Trophoblast cell (in vitro differentiated cells and primary cell): Measurements from ENCODE around the gene SCMH1.
A peak's percentile ranks its signal among the peaks of the same experiment; 100 is the strongest.

Experiments used
- DNase-seq, 2 donors: peaks; one replicate each; pipeline ENCODE4 v3.0.0-alpha.2; 2016
- H2AFZ ChIP-seq: 2 replicates; pipeline ENCODE4 v1.6.1; 2013; ENCODE audit warnings: low read length, moderate library complexity, mild to moderate bottlenecking; ENCODE audit not compliant: insufficient read depth, poor library complexity
- H2AK5ac ChIP-seq: 2 replicates; pipeline ENCODE4 v1.6.1; 2013; ENCODE audit warnings: mild to moderate bottlenecking, low read length
- H2BK120ac ChIP-seq: 2 replicates; pipeline ENCODE4 v1.6.1; 2013; ENCODE audit warnings: low read length, mild to moderate bottlenecking, moderate library complexity; ENCODE audit not compliant: insufficient read depth, poor library complexity
- H2BK12ac ChIP-seq: 2 replicates; pipeline ENCODE4 v1.6.1; 2013; ENCODE audit warnings: mild to moderate bottlenecking, low read length, moderate library complexity
- H2BK5ac ChIP-seq: 2 replicates; pipeline ENCODE4 v1.6.1; 2013; ENCODE audit warnings: low read length, low read depth, moderate library complexity, mild to moderate bottlenecking; ENCODE audit not compliant: poor library complexity
- H3K14ac ChIP-seq: 2 replicates; pipeline ENCODE4 v1.6.1; 2013; ENCODE audit warnings: mild to moderate bottlenecking, low read length
- H3K18ac ChIP-seq: 2 replicates; pipeline ENCODE4 v1.6.1; 2013; ENCODE audit warnings: mild to moderate bottlenecking, low read length
- H3K23ac ChIP-seq: 2 replicates; pipeline ENCODE4 v1.6.1; 2013; ENCODE audit warnings: low read length
- H3K27ac ChIP-seq: 2 replicates; pipeline ENCODE4 v1.5.1; 2013; ENCODE audit warnings: low read depth, mild to moderate bottlenecking, inconsistent platforms, low read length, moderate library complexity
- H3K27me3 ChIP-seq: 2 replicates; pipeline ENCODE4 v1.6.1; 2013; ENCODE audit warnings: inconsistent platforms, mild to moderate bottlenecking, low read length, moderate library complexity; ENCODE audit not compliant: insufficient read depth
- H3K36me3 ChIP-seq, 2 experiments: 1 replicate in 1 of 2; 2 replicates in 1 of 2; pipeline ENCODE4 v1.6.1; 2013; ENCODE audit warnings: low read length in 2 of 2, mild to moderate bottlenecking in 2 of 2, moderate library complexity in 1 of 2; ENCODE audit not compliant: insufficient read depth in 2 of 2, control insufficient read depth in 1 of 2
- H3K4ac ChIP-seq: 2 replicates; pipeline ENCODE4 v1.6.1; 2013; ENCODE audit warnings: low read depth, mild to moderate bottlenecking, low read length, moderate library complexity
- H3K4me1 ChIP-seq, 2 experiments: 1 replicate in 1 of 2; 2 replicates in 1 of 2; pipeline ENCODE4 v1.6.1; 2013; ENCODE audit warnings: low read length in 2 of 2, mild to moderate bottlenecking in 2 of 2, moderate library complexity in 1 of 2; ENCODE audit not compliant: insufficient read depth in 2 of 2, control insufficient read depth in 1 of 2
- H3K4me2 ChIP-seq: 2 replicates; pipeline ENCODE4 v1.6.1; 2013; ENCODE audit warnings: inconsistent platforms, mild to moderate bottlenecking, low read length, moderate library complexity
- H3K4me3 ChIP-seq: 2 replicates; pipeline ENCODE4 v1.5.1; 2013; ENCODE audit warnings: mild to moderate bottlenecking, low read depth, low read length, inconsistent platforms
- H3K79me1 ChIP-seq: one replicate; pipeline ENCODE4 v1.6.1; 2013; ENCODE audit warnings: low read length
- H3K79me2 ChIP-seq: 2 replicates; pipeline ENCODE4 v1.6.1; 2013; ENCODE audit warnings: low read length, mild to moderate bottlenecking; ENCODE audit not compliant: control insufficient read depth, insufficient read depth, poor library complexity
- H3K9ac ChIP-seq: 2 replicates; pipeline ENCODE4 v1.6.1; 2013; ENCODE audit warnings: mild to moderate bottlenecking, low read length
- H3K9me3 ChIP-seq: 2 replicates; pipeline ENCODE4 v1.6.1; 2013; ENCODE audit warnings: low read depth, mild to moderate bottlenecking, control low read depth, inconsistent platforms, low read length; ENCODE audit not compliant: insufficient read depth
- H4K12ac ChIP-seq: 2 replicates; pipeline ENCODE4 v1.6.1; 2013; ENCODE audit warnings: low read depth, mild to moderate bottlenecking, low read length, moderate library complexity
- H4K8ac ChIP-seq: 2 replicates; pipeline ENCODE4 v1.6.1; 2013; ENCODE audit warnings: low read depth, mild to moderate bottlenecking, low read length, moderate library complexity
- H4K91ac ChIP-seq: one replicate; pipeline ENCODE4 v1.6.1; 2013; ENCODE audit warnings: low read depth, mild to moderate bottlenecking, low read length, moderate library complexity
- WGBS: extraction: QIAGEN DNeasy Blood & Tissue Kit; methylation state at CpG from one replicate; pipeline ENCODE4 v1.1.7; 2013; ENCODE audit warnings: missing lambda C conversion rate; ENCODE audit not compliant: insufficient read length, insufficient coverage; ENCODE audit errors: extremely low coverage; 5-methylcytosine and 5-hydroxymethylcytosine counted together

SCMH1 gene

GRCh38 chr1:41239988-41240610 lies 2.0 kb downstream of the SCMH1 start:
- Histone ChIP-seq H3K36me3 (no peaks in the 10 kb centered on the region), H3K4me3 (no peak overlapping the region), H3K27me3 (no peaks in the 10 kb centered on the region), H3K9ac (no peak overlapping the region), H2AK5ac (no peak overlapping the region), H3K79me2 (peaks cover 12% of the 10 kb centered on the region), H4K12ac (no peak overlapping the region), H3K4ac (no peak overlapping the region), H4K91ac (no peak overlapping the region), H2AFZ (no peak overlapping the region), H3K79me1 (peaks cover 18% of the 10 kb centered on the region), H3K18ac (no peak overlapping the region), H4K8ac (no peak overlapping the region), H3K27ac (peak overlapping the region; percentile 38), H2BK12ac (no peak overlapping the region), H2BK120ac (no peak overlapping the region), H2BK5ac (no peak overlapping the region), H3K23ac (no peak overlapping the region), H3K4me1 (peaks cover 10 to 29% of the 10 kb centered on the region in 2 experiments), H3K14ac (no peak overlapping the region), H3K4me2 (no peak overlapping the region), H3K9me3 (no peaks in the 10 kb centered on the region)
- DNase-seq, result peak; percentile 62 to 84

- Histone ChIP-seq H3K36me3 (no peaks in the 10 kb centered on the region), H2BK5ac (no peak overlapping the region), H3K14ac (no peak overlapping the region), H3K18ac (no peak overlapping the region), H3K4me2 (no peak overlapping the region), H2BK120ac (no peak overlapping the region), H3K4me3 (no peak overlapping the region), H4K8ac (no peak overlapping the region), H3K79me2 (peaks cover 12% of the 10 kb centered on the region), H4K91ac (no peak overlapping the region), H2AK5ac (no peak overlapping the region), H3K79me1 (peaks cover 18% of the 10 kb centered on the region), H3K27ac (no peak overlapping the region), H3K9ac (no peak overlapping the region), H3K4ac (peak overlapping the region; percentile 56), H3K9me3 (no peaks in the 10 kb centered on the region), H2AFZ (no peak overlapping the region), H3K23ac (no peak overlapping the region), H3K4me1 (peaks cover 10 to 27% of the 10 kb centered on the region in 2 experiments), H3K27me3 (no peaks in the 10 kb centered on the region), H2BK12ac (no peak overlapping the region), H4K12ac (no peak overlapping the region)
- DNase-seq, result no peak
- WGBS, result no CpG with 5 or more reads among the region's 5 CpGs
These were observed 3.7 kb downstream of the SCMH1 start for GRCh38 chr1:41238311-41238988.

- no peak overlapping the region for H2BK5ac ChIP-seq
- no peak overlapping the region for H3K27ac ChIP-seq
- H4K8ac ChIP-seq, result no peak overlapping the region
- H3K4me3 ChIP-seq, result no peak overlapping the region
- H3K18ac ChIP-seq, result no peak overlapping the region
- no peak for DNase-seq
- H3K23ac ChIP-seq, result no peak overlapping the region
- H3K79me1 ChIP-seq, result peaks cover 12% of the 10 kb centered on the region
- no peaks in the 10 kb centered on the region for H3K27me3 ChIP-seq
- no peak overlapping the region for H3K4me2 ChIP-seq
- peaks cover 2 to 17% of the 10 kb centered on the region in 2 experiments for H3K4me1 ChIP-seq
- no peaks in the 10 kb centered on the region for H3K36me3 ChIP-seq
- no peak overlapping the region for H3K4ac ChIP-seq
- H4K91ac ChIP-seq, result no peak overlapping the region
- no peak overlapping the region for H3K14ac ChIP-seq
- H4K12ac ChIP-seq, result no peak overlapping the region
- no peaks in the 10 kb centered on the region for H3K9me3 ChIP-seq
- no peak overlapping the region for H2AFZ ChIP-seq
- H3K79me2 ChIP-seq, result peaks cover 7% of the 10 kb centered on the region
- WGBS, result no CpG with 5 or more reads among the region's 2 CpGs
- no peak overlapping the region for H2BK120ac ChIP-seq
- no peak overlapping the region for H2BK12ac ChIP-seq
- H2AK5ac ChIP-seq, result no peak overlapping the region
- H3K9ac ChIP-seq, result no peak overlapping the region
These were observed 5.3 kb downstream of the SCMH1 start for GRCh38 chr1:41236781-41237180.

GRCh38 chr1:41235893-41236292 lies 6.2 kb downstream of the SCMH1 start:
- no peak overlapping the region for H3K14ac ChIP-seq
- no peaks in the 10 kb centered on the region for H3K27me3 ChIP-seq
- no peak overlapping the region for H3K4me3 ChIP-seq
- H3K4me2 ChIP-seq, result no peak overlapping the region
- peaks cover 2 to 13% of the 10 kb centered on the region in 2 experiments for H3K4me1 ChIP-seq
- H3K4ac ChIP-seq, result no peak overlapping the region
- DNase-seq, result no peak
- no peak overlapping the region for H3K27ac ChIP-seq
- H2BK5ac ChIP-seq, result no peak overlapping the region
- H2AFZ ChIP-seq, result no peak overlapping the region
- no peak overlapping the region for H2BK120ac ChIP-seq
- no peak overlapping the region for H3K9ac ChIP-seq
- no peak overlapping the region for H4K8ac ChIP-seq
- H3K79me2 ChIP-seq, result no peaks in the 10 kb centered on the region
- H3K36me3 ChIP-seq, result no peaks in the 10 kb centered on the region
- no peaks in the 10 kb centered on the region for H3K9me3 ChIP-seq
- no peak overlapping the region for H3K18ac ChIP-seq
- H4K91ac ChIP-seq, result no peak overlapping the region
- H2AK5ac ChIP-seq, result no peak overlapping the region
- no peak overlapping the region for H4K12ac ChIP-seq
- H3K79me1 ChIP-seq, result peaks cover 4% of the 10 kb centered on the region
- no peak overlapping the region for H3K23ac ChIP-seq
- no peak overlapping the region for H2BK12ac ChIP-seq
